ENCODE results near the gene ACSL6.

- TF ChIP-seq CTCF (tag by site-specific recombination; IDR thresholded peaks at IDR 0.05) = no peak
- TF ChIP-seq ZNF140 (tag by site-specific recombination; IDR thresholded peaks at IDR 0.05) = no peak
- TF ChIP-seq ZNF629 (tag by site-specific recombination; IDR thresholded peaks at IDR 0.05) = no peak
- TF ChIP-seq YY1 (tag by site-specific recombination; IDR thresholded peaks at IDR 0.05) = no peak
- TF ChIP-seq ZNF2 (tag by site-specific recombination; IDR thresholded peaks at IDR 0.05) = no peak
- TF ChIP-seq TCF7L2 (IDR thresholded peaks at IDR 0.05; ENCODE audit: borderline replicate concordance, low read depth, low read length) = no peak
- no peak for TF ChIP-seq ZNF394 (tag by site-specific recombination; IDR thresholded peaks at IDR 0.05; ENCODE audit: borderline replicate concordance)
- no peak for TF ChIP-seq SCRT1 (tag by site-specific recombination; IDR thresholded peaks at IDR 0.05; ENCODE audit: borderline replicate concordance)
- no peak for TF ChIP-seq ZNF211 (tag by site-specific recombination; IDR thresholded peaks at IDR 0.05; ENCODE audit: low read depth)
- no peak for TF ChIP-seq ZNF274 (IDR thresholded peaks at IDR 0.05; ENCODE audit: low read length)
- no peak for TF ChIP-seq ZNF274 (tag by site-specific recombination; IDR thresholded peaks at IDR 0.05; ENCODE audit: borderline replicate concordance)
- TF ChIP-seq ZNF202 (tag by site-specific recombination; IDR thresholded peaks at IDR 0.05; ENCODE audit: borderline replicate concordance) = no peak
- TF ChIP-seq ZBTB44 (tag by site-specific recombination; IDR thresholded peaks at IDR 0.05) = no peak
Observed at GRCh38 chr5:132000241-132000490, 11.3 kb downstream of the ACSL6 start.

Measured in HEK293 (cell line).